Liver (tissue), 9 donors: ENCODE measurements around the gene GPATCH8. TPM values are rescaled to one million over a fixed set of nuclear protein-coding genes. Genes with fewer than 3 reads are reported as not detected.

Experiments used
- DNase-seq: peaks from one replicate; pipeline ENCODE4 v3.0.0-alpha.2; 2017; ENCODE audit warnings: low spot score
- H3K27ac ChIP-seq, 2 donors: one replicate each; pipeline ENCODE4 v1.7.0; 2013; ENCODE audit warnings: inconsistent platforms in 2 of 2, low read length in 2 of 2, control low read depth in 1 of 2, low read depth in 1 of 2, mild to moderate bottlenecking in 1 of 2
- H3K27me3 ChIP-seq, 4 donors: one replicate each; pipeline versions ENCODE4 v1.6.1 to v1.7.0; 2013; ENCODE audit warnings: low read length in 3 of 4, inconsistent platforms in 1 of 4, mild to moderate bottlenecking in 1 of 4, moderate library complexity in 1 of 4; ENCODE audit not compliant: control insufficient read depth in 4 of 4, insufficient read depth in 4 of 4
- H3K36me3 ChIP-seq, 4 donors: one replicate each; pipeline versions ENCODE4 v1.6.1 to v1.7.0; 2013; ENCODE audit warnings: low read length in 3 of 4, mild to moderate bottlenecking in 3 of 4, low read depth in 1 of 4, moderate library complexity in 1 of 4; ENCODE audit not compliant: control insufficient read depth in 4 of 4, insufficient read depth in 3 of 4
- H3K4me1 ChIP-seq, 4 donors: one replicate each; pipeline versions ENCODE4 v1.6.1 to v1.7.0; 2013; ENCODE audit warnings: low read length in 3 of 4, mild to moderate bottlenecking in 3 of 4, moderate library complexity in 1 of 4; ENCODE audit not compliant: control insufficient read depth in 4 of 4, insufficient read depth in 4 of 4
- H3K4me3 ChIP-seq, 3 donors: one replicate each; pipeline versions ENCODE4 v1.6.1 to v1.7.0; 2013; ENCODE audit warnings: low read length in 3 of 3, control low read depth in 1 of 3, low read depth in 1 of 3, mild to moderate bottlenecking in 1 of 3
- H3K9ac ChIP-seq, 2 donors: one replicate each; pipeline ENCODE4 v1.7.0; 2013; ENCODE audit warnings: low read length in 2 of 2, mild to moderate bottlenecking in 2 of 2, moderate library complexity in 2 of 2, control low read depth in 1 of 2, low read depth in 1 of 2
- H3K9me3 ChIP-seq, 4 donors: one replicate each; pipeline versions ENCODE4 v1.6.1 to v1.7.0; 2013; ENCODE audit warnings: low read length in 3 of 4; ENCODE audit not compliant: control insufficient read depth in 4 of 4
- EGR1 ChIP-seq, 2 donors: IDR thresholded peaks; 2 replicates each; pipeline ENCODE4 v1.6.1; 2016 to 2018; ENCODE audit warnings: antibody characterized with exemption in 2 of 2, low read depth in 2 of 2
- FOXA1 ChIP-seq: IDR thresholded peaks from 2 replicates; pipeline ENCODE4 v1.6.1; 2016; ENCODE audit warnings: antibody characterized with exemption
- FOXA2 ChIP-seq: IDR thresholded peaks from 2 replicates; pipeline ENCODE4 v1.6.1; 2016; ENCODE audit warnings: antibody characterized with exemption
- GABPA ChIP-seq, 2 donors: IDR thresholded peaks in 1 of 2; conservative IDR thresholded peaks in 1 of 2; 2 replicates each; pipeline ENCODE4 v1.6.1; 2016; ENCODE audit warnings: antibody characterized with exemption in 2 of 2, mild to moderate bottlenecking in 1 of 2, moderate library complexity in 1 of 2
- HNF4A ChIP-seq, 2 donors: conservative IDR thresholded peaks; 2 replicates each; pipeline ENCODE4 v1.6.1; 2016; ENCODE audit warnings: antibody characterized with exemption in 2 of 2, mild to moderate bottlenecking in 2 of 2
- HNF4G ChIP-seq: IDR thresholded peaks from 2 replicates; pipeline ENCODE4 v1.6.1; 2016; ENCODE audit warnings: antibody characterized with exemption
- JUND ChIP-seq, 2 donors: IDR thresholded peaks; 2 replicates each; pipeline ENCODE4 v1.6.1; 2016; ENCODE audit warnings: antibody characterized with exemption in 2 of 2
- NR2F2 ChIP-seq: IDR thresholded peaks from 2 replicates; pipeline ENCODE4 v1.6.1; 2016; ENCODE audit warnings: antibody characterized with exemption
- RAD21 ChIP-seq, 2 donors: IDR thresholded peaks; 2 replicates each; pipeline ENCODE4 v1.6.1; 2016; ENCODE audit warnings: antibody characterized with exemption in 2 of 2, mild to moderate bottlenecking in 2 of 2
- RXRA ChIP-seq, 2 donors: IDR thresholded peaks; 2 replicates each; pipeline ENCODE4 v1.6.1; 2017 to 2018; ENCODE audit warnings: antibody characterized with exemption in 2 of 2, mild to moderate bottlenecking in 1 of 2
- SP1 ChIP-seq: IDR thresholded peaks from 2 replicates; pipeline ENCODE4 v1.6.1; 2018; ENCODE audit warnings: antibody characterized with exemption, mild to moderate bottlenecking
- YY1 ChIP-seq: IDR thresholded peaks from 2 replicates; pipeline ENCODE4 v1.6.1; 2016; ENCODE audit warnings: antibody characterized with exemption, mild to moderate bottlenecking
- WGBS: extraction: QIAGEN DNeasy Blood & Tissue Kit; methylation state at CpG from one replicate; pipeline ENCODE4 v1.1.7; 2013; 5-methylcytosine and 5-hydroxymethylcytosine counted together
- polyA plus RNA-seq, 2 donors: library from polyadenylated mRNA; stranded (reverse) in 1 of 2; unstranded in 1 of 2; fragments of 200-250 nt in 1 of 2; fragments of >200 nt in 1 of 2; fragmentation: Nextera tagmentation in 1 of 2; extraction: Ambion mirVana in 1 of 2; gene quantifications; one replicate each; pipeline versions ENCODE4 v1.2.1 to v1.2.3, GENCODE V29; 2013 to 2015
- total RNA-seq, 2 donors: library from RNA; depleted of rRNA; stranded (reverse); fragments of >200 nt; gene quantifications; one replicate each; pipeline ENCODE4 v1.2.3, GENCODE V29; 2014
- TF ChIP-seq, protein P1 (sequence below): IDR thresholded peaks from 2 replicates; pipeline ENCODE4 v1.6.1; 2016; ENCODE audit warnings: antibody characterized with exemption
- TF ChIP-seq, protein P2 (sequence below): IDR thresholded peaks from 2 replicates; pipeline ENCODE4 v1.6.1; 2016; ENCODE audit warnings: antibody characterized with exemption, mild to moderate bottlenecking
- TF ChIP-seq, protein P3 (sequence below): IDR thresholded peaks from 2 replicates; pipeline ENCODE4 v1.6.1; 2016; ENCODE audit warnings: antibody characterized with exemption
- TF ChIP-seq, protein P4 (sequence below): fragments of 150-350 bp; IDR thresholded peaks from 2 replicates; pipeline ENCODE4 v1.5.1; 2017; ENCODE audit warnings: improper control_type of control experiment, low read depth, low read length; ENCODE audit not compliant: missing input control
- TF ChIP-seq, protein P5 (sequence below): IDR thresholded peaks from 2 replicates; pipeline ENCODE4 v1.6.1; 2016; ENCODE audit warnings: antibody characterized with exemption
- donor health status: healthy.
- donor health status: healthy.
- donor health status: healthy.
- donor health status: healthy.
- donor health status: healthy.

GPATCH8 gene
- total and polyA plus RNA-seq, 4 donors: 4.2 to 21.8 (median 9.9) TPM

DNA sequence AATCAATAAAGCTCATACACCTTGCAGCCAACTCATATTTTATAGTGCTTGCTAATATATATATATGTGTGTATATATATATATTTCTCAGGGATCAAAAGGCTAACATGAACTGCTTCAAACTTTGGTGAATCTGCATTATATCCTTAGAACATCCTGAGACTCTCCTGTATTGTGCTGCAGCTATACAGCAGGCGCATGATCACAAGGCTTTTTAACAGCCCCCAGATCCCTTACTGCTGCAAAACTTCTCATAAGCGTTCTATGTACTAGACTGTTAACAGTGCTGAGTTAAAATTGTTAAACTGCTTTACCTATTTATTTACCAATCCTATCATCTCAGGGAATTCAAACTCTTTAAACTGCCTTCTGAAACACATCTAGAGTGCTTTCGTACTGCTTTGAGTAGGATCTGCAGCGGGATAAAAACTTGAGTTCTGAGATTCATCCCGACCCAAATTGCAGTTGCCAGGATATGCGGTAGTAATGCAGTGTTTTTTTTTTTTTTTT, 1.3 kb downstream of the GPATCH8 start (continued):
- TF ChIP-seq RXRA (IDR thresholded peaks at IDR 0.05) (no peak), HNF4A (conservative IDR thresholded peaks at IDR 0.05) (no peak), FOXA2 (no peak)
- TF ChIP-seq, protein P1, sequence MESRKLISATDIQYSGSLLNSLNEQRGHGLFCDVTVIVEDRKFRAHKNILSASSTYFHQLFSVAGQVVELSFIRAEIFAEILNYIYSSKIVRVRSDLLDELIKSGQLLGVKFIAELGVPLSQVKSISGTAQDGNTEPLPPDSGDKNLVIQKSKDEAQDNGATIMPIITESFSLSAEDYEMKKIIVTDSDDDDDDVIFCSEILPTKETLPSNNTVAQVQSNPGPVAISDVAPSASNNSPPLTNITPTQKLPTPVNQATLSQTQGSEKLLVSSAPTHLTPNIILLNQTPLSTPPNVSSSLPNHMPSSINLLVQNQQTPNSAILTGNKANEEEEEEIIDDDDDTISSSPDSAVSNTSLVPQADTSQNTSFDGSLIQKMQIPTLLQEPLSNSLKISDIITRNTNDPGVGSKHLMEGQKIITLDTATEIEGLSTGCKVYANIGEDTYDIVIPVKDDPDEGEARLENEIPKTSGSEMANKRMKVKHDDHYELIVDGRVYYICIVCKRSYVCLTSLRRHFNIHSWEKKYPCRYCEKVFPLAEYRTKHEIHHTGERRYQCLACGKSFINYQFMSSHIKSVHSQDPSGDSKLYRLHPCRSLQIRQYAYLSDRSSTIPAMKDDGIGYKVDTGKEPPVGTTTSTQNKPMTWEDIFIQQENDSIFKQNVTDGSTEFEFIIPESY: no peak

DNA sequence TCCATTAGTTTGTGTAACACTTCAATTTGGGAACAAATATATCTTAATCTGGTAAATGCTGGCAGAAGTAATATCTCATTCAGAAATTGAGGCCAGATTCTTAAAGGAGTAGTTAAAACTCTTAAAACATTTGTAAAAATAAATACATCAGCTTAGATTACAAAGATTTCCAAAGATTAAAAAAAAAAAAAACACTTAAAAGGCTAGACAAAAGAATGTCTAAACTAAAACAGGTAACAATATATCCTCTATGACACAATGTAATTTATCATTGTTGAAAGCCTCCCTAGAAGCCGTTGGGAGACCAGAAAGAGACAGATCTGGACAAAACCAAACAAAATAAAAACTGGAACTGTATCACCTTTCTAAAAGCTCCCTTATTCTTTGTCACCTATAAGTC, 3.5 kb downstream of the GPATCH8 start:
- no peak for DNase-seq
- TF ChIP-seq, protein P2, sequence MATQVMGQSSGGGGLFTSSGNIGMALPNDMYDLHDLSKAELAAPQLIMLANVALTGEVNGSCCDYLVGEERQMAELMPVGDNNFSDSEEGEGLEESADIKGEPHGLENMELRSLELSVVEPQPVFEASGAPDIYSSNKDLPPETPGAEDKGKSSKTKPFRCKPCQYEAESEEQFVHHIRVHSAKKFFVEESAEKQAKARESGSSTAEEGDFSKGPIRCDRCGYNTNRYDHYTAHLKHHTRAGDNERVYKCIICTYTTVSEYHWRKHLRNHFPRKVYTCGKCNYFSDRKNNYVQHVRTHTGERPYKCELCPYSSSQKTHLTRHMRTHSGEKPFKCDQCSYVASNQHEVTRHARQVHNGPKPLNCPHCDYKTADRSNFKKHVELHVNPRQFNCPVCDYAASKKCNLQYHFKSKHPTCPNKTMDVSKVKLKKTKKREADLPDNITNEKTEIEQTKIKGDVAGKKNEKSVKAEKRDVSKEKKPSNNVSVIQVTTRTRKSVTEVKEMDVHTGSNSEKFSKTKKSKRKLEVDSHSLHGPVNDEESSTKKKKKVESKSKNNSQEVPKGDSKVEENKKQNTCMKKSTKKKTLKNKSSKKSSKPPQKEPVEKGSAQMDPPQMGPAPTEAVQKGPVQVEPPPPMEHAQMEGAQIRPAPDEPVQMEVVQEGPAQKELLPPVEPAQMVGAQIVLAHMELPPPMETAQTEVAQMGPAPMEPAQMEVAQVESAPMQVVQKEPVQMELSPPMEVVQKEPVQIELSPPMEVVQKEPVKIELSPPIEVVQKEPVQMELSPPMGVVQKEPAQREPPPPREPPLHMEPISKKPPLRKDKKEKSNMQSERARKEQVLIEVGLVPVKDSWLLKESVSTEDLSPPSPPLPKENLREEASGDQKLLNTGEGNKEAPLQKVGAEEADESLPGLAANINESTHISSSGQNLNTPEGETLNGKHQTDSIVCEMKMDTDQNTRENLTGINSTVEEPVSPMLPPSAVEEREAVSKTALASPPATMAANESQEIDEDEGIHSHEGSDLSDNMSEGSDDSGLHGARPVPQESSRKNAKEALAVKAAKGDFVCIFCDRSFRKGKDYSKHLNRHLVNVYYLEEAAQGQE: no peak
- TF ChIP-seq FOXA1: no peak
- no peak for TF ChIP-seq SP1
- Histone ChIP-seq H3K4me1 (peaks cover 3 to 37% (median 24%) of the 10 kb centered on the region in 4 donors), H3K4me3 (no peak overlapping the region), H3K9ac (no peak overlapping the region), H3K27ac (no peak overlapping the region), H3K36me3 (no peaks in the 10 kb centered on the region), H3K9me3 (peaks cover 0 to 3% (median 0%) of the 10 kb centered on the region in 4 donors), H3K27me3 (no peaks in the 10 kb centered on the region)
- 67% methylated on average over 1 of the region's 1 CpG for WGBS

DNA sequence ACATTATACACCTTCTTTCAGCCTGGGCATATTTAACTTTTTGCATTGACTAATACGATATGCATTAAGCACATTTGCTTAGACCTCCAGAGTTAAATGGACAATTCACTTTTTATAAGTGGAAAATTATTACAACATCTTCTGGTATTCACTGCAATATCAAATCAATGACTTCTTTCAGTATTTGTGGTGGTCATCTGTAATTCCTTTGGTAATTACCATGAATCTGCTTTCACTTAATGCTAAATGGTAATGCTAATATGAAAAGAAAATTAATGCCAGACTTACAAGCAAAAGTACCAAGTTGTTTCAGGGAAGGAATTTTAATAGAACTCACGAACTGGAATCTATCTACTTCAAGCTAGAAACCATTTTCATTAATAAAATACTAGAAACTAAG, 6.4 kb downstream of the GPATCH8 start:
- Histone ChIP-seq H3K9ac (no peak overlapping the region), H3K27me3 (no peaks in the 10 kb centered on the region), H3K36me3 (no peaks in the 10 kb centered on the region), H3K4me1 (peaks cover 4 to 18% (median 13%) of the 10 kb centered on the region in 4 donors), H3K27ac (no peak overlapping the region), H3K9me3 (no peaks in the 10 kb centered on the region), H3K4me3 (no peak overlapping the region)
- DNase-seq: no peak
- TF ChIP-seq RAD21 (IDR thresholded peaks at IDR 0.05) (no peak), NR2F2 (no peak), EGR1 (IDR thresholded peaks at IDR 0.05; ENCODE audit: low read depth in 2 of 2) (no peak), YY1 (no peak), FOXA1 (no peak), HNF4A (conservative IDR thresholded peaks at IDR 0.05) (no peak), JUND (IDR thresholded peaks at IDR 0.05) (no peak), RXRA (IDR thresholded peaks at IDR 0.05) (no peak), HNF4G (no peak), SP1 (no peak), GABPA (IDR thresholded peaks at IDR 0.05 in 1 of 2, conservative IDR thresholded peaks at IDR 0.05 in 1 of 2) (no peak)
- TF ChIP-seq, protein P3, sequence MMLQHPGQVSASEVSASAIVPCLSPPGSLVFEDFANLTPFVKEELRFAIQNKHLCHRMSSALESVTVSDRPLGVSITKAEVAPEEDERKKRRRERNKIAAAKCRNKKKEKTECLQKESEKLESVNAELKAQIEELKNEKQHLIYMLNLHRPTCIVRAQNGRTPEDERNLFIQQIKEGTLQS: no peak
- TF ChIP-seq, protein P4, sequence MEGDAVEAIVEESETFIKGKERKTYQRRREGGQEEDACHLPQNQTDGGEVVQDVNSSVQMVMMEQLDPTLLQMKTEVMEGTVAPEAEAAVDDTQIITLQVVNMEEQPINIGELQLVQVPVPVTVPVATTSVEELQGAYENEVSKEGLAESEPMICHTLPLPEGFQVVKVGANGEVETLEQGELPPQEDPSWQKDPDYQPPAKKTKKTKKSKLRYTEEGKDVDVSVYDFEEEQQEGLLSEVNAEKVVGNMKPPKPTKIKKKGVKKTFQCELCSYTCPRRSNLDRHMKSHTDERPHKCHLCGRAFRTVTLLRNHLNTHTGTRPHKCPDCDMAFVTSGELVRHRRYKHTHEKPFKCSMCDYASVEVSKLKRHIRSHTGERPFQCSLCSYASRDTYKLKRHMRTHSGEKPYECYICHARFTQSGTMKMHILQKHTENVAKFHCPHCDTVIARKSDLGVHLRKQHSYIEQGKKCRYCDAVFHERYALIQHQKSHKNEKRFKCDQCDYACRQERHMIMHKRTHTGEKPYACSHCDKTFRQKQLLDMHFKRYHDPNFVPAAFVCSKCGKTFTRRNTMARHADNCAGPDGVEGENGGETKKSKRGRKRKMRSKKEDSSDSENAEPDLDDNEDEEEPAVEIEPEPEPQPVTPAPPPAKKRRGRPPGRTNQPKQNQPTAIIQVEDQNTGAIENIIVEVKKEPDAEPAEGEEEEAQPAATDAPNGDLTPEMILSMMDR: no peak
- TF ChIP-seq, protein P1: no peak
- TF ChIP-seq, protein P2: no peak
- TF ChIP-seq, protein P5, sequence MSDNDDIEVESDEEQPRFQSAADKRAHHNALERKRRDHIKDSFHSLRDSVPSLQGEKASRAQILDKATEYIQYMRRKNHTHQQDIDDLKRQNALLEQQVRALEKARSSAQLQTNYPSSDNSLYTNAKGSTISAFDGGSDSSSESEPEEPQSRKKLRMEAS: no peak
- WGBS: 95% methylated on average over 2 of the region's 2 CpGs
